SKM-1 treated with dmso at 0.1 percent for 144 hours (cell line): ENCODE results near the gene KIAA0319L.
"Not testable (repeated sequence)": the region's sequence is repeated elsewhere in the genome, so short reads cannot be mapped to it uniquely, and the experiment has no call there.

Experiments used
- DNase-seq: peaks from one replicate; lab custom pipeline; 2025; ENCODE audit not compliant: unreplicated experiment; lab: John Stamatoyannopoulos, UW

The KIAA0319L gene

GRCh38 chr1:35581621-35582020, 24.4 kb upstream of the KIAA0319L start:
- not testable (repeated sequence) for DNase-seq

DNA sequence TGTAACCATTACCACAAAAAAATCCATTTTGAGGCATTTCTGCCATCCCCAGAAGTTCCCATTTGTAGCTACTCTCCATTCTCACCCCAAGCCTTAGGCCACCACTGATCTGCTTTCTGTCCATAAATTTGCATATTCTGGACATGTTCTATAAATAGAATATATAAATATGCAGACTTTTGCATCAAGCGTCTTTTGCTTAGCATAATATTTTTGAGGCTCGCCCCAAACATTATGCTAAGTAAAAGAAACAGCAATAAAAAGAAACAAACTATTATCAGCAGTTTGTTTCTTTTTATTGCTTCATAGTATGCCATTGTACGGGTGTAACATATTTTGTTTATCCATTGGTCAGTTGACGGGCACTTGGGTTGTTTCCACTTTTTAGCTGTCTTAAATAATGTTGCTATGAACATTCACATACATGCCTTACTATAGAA, 23.8 kb upstream of the KIAA0319L start:
- no peak for DNase-seq

DNA sequence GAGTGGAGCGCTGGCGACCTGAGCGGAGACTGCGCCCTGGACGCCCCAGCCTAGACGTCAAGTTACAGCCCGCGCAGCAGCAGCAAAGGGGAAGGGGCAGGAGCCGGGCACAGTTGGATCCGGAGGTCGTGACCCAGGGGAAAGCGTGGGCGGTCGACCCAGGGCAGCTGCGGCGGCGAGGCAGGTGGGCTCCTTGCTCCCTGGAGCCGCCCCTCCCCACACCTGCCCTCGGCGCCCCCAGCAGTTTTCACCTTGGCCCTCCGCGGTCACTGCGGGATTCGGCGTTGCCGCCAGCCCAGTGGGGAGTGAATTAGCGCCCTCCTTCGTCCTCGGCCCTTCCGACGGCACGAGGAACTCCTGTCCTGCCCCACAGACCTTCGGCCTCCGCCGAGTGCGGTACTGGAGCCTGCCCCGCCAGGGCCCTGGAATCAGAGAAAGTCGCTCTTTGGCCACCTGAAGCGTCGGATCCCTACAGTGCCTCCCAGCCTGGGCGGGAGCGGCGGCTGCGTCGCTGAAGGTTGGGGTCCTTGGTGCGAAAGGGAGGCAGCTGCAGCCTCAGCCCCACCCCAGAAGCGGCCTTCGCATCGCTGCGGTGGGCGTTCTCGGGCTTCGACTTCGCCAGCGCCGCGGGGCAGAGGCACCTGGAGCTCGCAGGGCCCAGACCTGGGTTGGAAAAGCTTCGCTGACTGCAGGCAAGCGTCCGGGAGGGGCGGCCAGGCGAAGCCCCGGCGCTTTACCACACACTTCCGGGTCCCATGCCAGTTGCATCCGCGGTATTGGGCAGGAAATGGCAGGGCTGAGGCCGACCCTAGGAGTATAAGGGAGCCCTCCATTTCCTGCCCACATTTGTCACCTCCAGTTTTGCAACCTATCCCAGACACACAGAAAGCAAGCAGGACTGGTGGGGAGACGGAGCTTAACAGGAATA, 20.1 kb upstream of the KIAA0319L start:
- peak; percentile 75 for DNase-seq

DNA sequence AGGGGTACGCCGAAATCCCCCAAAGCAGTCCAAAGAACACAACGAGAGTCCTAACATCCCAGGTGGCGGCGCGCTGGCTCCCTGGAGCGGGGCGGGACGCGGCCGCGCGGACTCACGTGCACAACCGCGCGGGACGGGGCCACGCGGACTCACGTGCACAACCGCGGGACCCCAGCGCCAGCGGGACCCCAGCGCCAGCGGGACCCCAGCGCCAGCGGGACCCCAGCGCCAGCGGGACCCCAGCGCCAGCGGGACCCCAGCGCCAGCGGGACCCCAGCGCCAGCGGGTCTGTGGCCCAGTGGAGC, 19.5 kb upstream of the KIAA0319L start:
- DNase-seq: not testable (repeated sequence)

DNA sequence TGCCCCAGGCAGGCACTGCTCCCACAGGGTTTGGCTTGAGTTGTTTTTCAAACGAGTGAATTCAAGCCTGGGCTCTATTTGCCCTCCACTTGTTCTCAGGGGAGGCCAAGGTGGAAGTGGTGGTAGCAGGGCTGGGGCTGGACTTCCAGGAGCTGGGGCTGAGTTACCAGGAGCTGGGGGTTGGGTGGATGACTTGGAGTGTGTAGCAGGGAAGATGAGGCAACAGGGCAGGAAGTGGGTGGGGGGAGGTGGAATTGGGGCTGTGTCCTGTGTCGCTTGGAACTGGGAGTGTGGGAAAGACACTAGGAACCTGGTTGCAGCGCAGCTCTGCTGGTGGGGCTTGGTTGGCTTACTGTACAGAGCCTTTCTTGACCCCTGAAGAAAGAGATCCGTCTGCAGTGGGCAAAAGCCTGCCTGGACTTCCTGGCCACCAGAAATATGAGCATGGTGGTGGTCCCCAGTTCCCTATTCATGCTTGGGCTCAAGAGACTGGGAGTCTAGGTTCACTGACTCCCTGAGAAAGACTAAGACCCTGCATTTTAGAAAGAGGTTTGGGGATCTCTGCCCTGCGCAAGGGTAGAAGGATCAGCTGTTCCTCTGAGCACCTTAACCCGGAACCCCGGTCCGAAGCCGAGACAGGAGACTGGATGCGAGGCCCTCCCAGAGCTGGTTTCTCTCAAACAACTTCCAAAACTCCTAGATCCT, 19.0 kb upstream of the KIAA0319L start:
- peak; percentile 65 for DNase-seq

DNA sequence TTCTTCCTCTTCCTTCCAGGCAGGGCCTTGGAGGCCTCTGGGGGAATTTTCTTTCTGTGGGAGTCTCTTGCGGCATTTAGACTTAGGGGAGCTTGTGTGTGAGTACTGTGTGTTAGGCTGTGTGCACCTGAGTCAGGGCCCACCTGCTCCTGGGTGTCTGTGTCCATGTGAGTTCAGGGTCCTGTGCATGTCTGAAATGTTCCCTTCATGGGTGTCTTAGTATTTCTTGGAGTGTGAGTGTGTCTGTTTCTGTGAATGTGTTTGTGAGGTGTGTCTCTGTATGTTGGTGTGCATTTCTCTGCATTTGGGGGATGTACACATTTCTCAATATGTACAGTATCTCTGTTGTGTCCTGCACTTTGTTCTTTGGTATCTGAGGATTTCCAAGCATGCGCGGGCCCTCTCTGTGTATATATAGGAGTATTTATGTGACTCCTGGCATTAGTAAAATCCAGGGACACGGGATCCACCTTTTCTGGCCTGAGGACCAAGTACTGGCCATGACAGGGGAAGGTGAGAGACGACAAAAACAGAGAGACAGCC, 18.3 kb upstream of the KIAA0319L start:
- DNase-seq: no peak

- no peak for DNase-seq
Measured at GRCh38 chr1:35574655-35575415, 17.6 kb upstream of the KIAA0319L start.

- DNase-seq: no peak
Measured at GRCh38 chr1:35574125-35574654, 17.0 kb upstream of the KIAA0319L start.

- DNase-seq: no peak
Measured at GRCh38 chr1:35573198-35574124, 16.3 kb upstream of the KIAA0319L start, which contains the start of gene TFAP2E. TFAP2E (plus strand) TSS chr1:35573314; CDS start chr1:35573578, 264 bp downstream.

DNA sequence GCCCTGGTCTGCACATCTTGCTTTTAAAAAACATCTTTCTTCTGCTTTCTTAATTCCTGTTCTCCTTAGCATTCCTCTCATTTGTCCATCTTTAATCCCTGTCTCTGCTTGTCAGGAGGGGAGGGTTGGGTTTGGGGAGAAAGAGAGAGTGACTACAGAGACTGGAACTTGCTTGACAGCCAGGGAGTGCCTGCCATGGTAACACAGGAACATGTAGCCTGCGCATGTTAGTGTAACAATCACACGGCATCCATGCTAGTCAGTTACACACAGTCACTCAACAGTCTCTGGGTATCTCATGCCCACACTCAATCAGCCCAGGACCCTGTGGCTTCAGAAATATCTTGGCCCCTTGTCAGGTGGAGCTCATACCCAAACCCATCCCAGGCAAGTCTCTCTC, 15.1 kb upstream of the KIAA0319L start:
- DNase-seq: no peak

DNA sequence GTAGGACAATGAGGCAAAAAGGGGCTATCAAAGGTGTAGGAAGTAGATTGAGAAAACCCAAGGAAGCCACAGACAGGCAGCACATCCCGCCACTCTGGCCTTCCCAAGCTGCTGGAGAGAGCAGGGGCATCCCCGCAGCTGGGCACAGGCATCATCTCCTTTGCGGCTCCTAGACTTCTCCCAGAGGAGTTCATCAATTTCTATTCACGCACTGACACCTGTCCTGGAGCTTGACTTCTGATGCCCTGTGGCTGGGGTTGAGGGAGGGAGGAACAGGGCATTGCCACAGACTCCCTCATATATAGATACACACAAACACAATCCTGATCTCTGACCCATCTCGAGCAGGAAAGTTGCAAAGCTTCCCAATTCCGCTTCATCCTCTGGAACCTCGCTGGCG, 14.1 kb upstream of the KIAA0319L start:
- DNase-seq: no peak

DNA sequence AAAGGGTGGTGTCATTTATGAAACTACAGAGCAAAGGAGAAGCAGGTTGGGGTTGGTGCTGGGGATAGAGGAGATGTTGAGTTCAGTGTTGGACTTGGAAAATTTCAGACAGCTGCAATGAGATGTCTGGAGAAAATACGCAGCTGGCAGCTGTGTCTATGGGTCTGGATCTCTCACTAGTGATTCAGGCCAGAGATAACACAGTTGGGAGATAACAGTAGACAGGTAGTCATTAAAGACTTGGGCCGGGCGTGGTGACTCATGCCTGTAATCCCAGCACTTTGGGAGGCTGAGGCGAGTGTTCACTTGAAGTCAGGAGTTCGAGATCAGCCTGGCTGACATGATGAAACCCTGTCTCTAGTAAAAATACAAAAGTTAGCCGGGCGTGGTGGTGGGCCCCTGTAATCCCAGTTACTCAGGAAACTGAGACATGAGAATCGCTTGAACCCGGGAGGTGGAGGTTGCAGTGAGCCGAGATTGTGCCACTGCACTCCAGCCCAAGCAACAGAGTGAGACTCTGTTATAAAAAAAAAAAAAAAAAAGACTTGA, 13.5 kb upstream of the KIAA0319L start:
- DNase-seq: no peak

DNA sequence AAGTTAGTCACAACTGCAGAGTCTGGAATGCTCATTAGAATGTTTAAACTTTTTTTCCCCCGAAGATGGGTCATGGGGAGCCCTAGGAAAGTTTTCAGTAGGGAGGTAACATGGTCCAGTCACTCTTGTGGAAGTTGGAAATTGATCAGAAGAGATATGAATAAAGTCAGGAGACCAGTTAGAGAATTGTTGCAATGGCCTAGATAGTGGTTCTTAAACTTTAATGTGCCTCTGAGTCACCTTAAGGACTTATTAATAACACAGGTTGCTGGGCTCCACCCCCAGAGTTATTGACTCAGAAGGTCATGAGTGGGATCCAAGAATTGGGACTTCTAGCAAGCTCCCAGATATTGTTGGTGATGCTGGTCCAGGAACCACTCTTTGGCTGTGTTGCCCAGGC, 12.7 kb upstream of the KIAA0319L start:
- no peak for DNase-seq

DNA sequence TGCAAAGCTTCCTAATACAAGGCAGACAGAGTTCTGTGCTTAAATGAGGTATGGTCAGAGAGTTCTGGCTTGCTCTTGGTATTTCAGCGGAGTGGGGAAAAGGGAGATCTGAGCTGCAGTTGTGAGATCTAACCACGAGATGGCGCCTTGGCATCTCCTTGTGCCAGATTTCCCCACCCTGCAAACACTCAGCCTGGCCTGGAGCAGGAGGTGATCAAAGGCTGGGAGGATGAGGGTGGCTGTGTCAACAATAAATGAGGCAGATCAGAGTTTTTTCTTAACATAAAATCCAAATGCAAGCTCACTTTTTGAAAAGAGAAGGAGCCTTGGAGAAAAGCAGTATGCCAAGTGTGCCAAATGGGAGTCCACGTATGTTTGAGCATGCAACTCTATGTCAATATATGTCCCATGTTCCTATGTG, 11.8 kb upstream of the KIAA0319L start:
- DNase-seq: peak; percentile 46

DNA sequence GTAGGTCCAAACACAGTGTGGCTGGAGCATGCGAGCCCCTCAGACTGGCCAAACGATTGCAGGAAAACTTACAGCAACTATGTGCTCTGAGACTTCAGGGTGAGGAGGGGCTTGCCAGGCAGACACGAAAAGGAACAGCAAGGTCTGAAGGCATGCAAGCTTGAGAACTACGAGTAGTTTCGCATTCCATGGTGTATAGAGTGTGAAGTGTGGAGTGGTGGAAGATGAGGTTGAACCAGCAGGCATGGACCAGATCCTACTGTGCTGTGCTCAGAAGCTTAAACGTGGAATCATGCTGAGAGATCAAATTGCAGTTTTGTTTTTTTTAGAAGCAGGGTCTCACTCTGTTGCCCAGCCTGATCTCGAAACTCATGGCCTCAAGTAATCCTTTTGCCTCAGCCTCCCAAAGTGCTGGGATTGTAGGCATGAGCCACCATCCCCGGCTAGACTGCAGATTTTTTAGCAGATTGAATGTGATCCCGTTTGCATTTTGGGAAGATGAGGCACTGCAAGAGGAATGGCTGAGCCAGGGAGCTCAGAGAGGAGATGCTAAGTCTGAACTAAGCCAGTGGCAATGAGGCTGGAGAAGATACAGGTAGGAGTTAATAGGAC, 10.8 kb upstream of the KIAA0319L start:
- DNase-seq: no peak

DNA sequence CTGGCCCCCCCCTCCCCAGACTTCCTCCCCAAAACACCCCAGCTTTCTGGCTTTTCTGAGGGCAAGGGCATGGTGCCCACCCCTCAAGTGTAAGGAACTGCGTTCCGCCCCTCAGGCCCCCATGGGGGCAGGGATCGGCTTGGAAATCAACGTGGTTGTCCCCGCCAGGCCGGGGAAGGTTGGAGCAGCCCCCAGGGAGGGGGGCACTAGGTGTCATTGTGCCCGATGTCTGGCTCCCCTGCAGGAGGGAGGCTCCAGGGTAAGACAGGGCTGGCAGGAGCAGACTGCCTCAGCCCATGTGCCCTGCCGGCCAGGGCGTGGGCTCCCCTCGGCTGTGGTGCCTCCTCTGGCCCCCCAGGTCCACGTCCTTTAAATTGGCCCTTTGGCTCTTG, 8.5 kb upstream of the KIAA0319L start:
- DNase-seq: no peak

DNA sequence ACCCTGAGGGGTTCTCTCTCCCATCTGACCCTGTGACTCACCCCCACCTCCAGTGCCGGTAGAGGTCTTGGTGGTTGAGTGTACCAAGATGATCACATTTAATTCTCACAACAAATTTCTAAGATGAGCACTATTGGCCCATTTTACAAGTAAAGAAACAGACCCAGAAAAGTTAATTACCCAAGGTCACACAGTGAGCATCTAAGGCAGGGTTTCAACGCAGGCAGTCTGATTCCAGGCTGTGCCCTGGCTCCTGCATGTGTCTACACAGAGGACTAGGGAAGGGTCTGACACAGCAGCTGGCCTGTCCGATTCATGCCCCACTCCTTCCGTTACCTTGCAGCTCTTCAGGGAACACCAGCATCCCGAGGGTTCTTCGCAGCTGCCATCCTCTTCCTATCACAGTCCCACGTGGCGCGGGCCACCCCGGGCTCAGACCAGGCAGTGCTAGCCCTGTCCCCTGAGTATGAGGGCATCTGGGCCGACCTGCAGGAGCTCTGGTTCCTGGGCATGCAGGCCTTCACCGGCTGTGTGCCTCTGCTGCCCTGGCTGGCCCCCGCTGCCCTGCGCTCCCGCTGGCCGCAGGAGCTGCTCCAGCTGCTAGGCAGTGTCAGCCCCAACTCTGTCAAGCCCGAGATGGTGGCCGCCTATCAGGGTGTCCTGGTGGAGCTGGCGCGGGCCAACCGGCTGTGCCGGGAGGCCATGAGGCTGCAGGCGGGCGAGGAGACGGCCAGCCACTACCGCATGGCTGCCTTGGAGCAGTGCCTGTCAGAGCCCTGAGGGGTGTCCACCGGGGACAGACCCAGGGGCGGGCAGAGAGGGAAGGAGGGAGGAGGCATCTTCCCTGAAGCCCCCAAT, 7.9 kb upstream of the KIAA0319L start:
- no peak for DNase-seq
